Smooth muscle cell of trachea (primary cell): ENCODE data around the gene AIF1. TPM values are rescaled to one million over a fixed set of nuclear protein-coding genes. Genes with fewer than 3 reads are reported as not detected.

Experiments used
- total RNA-seq: library from RNA; depleted of rRNA; stranded (reverse); fragments of >200 nt; gene quantifications from 2 replicates; pipeline ENCODE4 v1.2.1, GENCODE V29; 2014

The AIF1 gene
- not detected in 2 replicates for total RNA-seq

GRCh38 chr6:31614684-31615578 is at the start of gene AIF1:
AIF1 (plus strand) TSS chr6:31615234; CDS start chr6:31615330, 96 bp downstream.

GRCh38 chr6:31572041-31572911 is 42.8 kb upstream of the AIF1 start, which contains the start of gene LTA:
LTA (plus strand) TSS chr6:31572289; CDS start chr6:31572743, 454 bp downstream.

GRCh38 chr6:31575335-31575901 is 39.6 kb upstream of the AIF1 start, which contains the start of gene TNF:
TNF (plus strand) TSS chr6:31575565; CDS start chr6:31575742, 177 bp downstream.

GRCh38 chr6:31582230-31582643 is 32.8 kb upstream of the AIF1 start, which contains the start of gene LTB:
LTB (minus strand) TSS chr6:31582424; CDS start chr6:31582417, 7 bp downstream.

GRCh38 chr6:31586008-31586407 is 29.0 kb upstream of the AIF1 start, which contains the start of gene LST1:
LST1 (plus strand) TSS chr6:31586277; CDS start chr6:31587300, 1,023 bp downstream.

GRCh38 chr6:31620586-31621319 is 5.7 kb downstream of the AIF1 start, which contains the start of gene PRRC2A:
PRRC2A (plus strand) TSS chr6:31620715; CDS start chr6:31622790, 2,075 bp downstream.

GRCh38 chr6:31655349-31656237 is 40.6 kb downstream of the AIF1 start, which contains the start of gene APOM:
APOM (plus strand) TSS chr6:31655894; CDS start chr6:31655967, 73 bp downstream.

GRCh38 chr6:31660381-31661261 is 45.6 kb downstream of the AIF1 start, which contains the start of gene C6orf47:
C6orf47 (minus strand) TSS chr6:31660778; CDS start chr6:31659947, 831 bp downstream.

GRCh38 chr6:31664790-31665500 is 49.9 kb downstream of the AIF1 start, which contains the start of gene GPANK1:
GPANK1 (minus strand) TSS chr6:31664997; CDS start chr6:31664478, 519 bp downstream.

GRCh38 chr6:31665501-31666336 is 50.7 kb downstream of the AIF1 start, which contains the start of gene CSNK2B:
CSNK2B (plus strand) TSS chr6:31666080; CDS start chr6:31666832, 752 bp downstream.

Other genes with a start within 250 kb of the AIF1 start
- gene MICA, start 211.6 kb upstream of the AIF1 start, total RNA-seq, result 34.9 and 37.7 TPM in 2 replicates
- 8.4 and 10.5 TPM in 2 replicates for gene MICB, start 117.1 kb upstream of the AIF1 start, total RNA-seq
- gene MCCD1, start 86.3 kb upstream of the AIF1 start, total RNA-seq, result not detected in 2 replicates
- gene DDX39B, start 73.2 kb upstream of the AIF1 start, total RNA-seq, result 332 and 492 TPM in 2 replicates
- gene ATP6V1G2, start 68.6 kb upstream of the AIF1 start, total RNA-seq, result 5.5 and 5.7 TPM in 2 replicates
- gene NFKBIL1, start 67.6 kb upstream of the AIF1 start, total RNA-seq, result 23.3 and 41.0 TPM in 2 replicates
- not detected in 2 replicates for gene LTA, start 42.9 kb upstream of the AIF1 start, total RNA-seq
- gene TNF, start 39.7 kb upstream of the AIF1 start, total RNA-seq, result not detected in 2 replicates
- not detected in 2 replicates for gene LTB, start 32.8 kb upstream of the AIF1 start, total RNA-seq
- not detected in 2 replicates for gene LST1, start 29.0 kb upstream of the AIF1 start, total RNA-seq
- gene NCR3, start 22.2 kb upstream of the AIF1 start, total RNA-seq, result not detected in 2 replicates
- gene PRRC2A, start 5.5 kb downstream of the AIF1 start, total RNA-seq, result 46.6 and 50.6 TPM in 2 replicates
- 171 and 206 TPM in 2 replicates for gene BAG6, start 37.4 kb downstream of the AIF1 start, total RNA-seq
- 1.0 and 1.3 TPM in 2 replicates for gene APOM, start 40.7 kb downstream of the AIF1 start, total RNA-seq
- 21.7 and 24.8 TPM in 2 replicates for gene C6orf47, start 45.5 kb downstream of the AIF1 start, total RNA-seq
- 13.2 and 20.9 TPM in 2 replicates for gene GPANK1, start 49.8 kb downstream of the AIF1 start, total RNA-seq
- gene CSNK2B, start 50.8 kb downstream of the AIF1 start, total RNA-seq, result 112 and 124 TPM in 2 replicates
- gene LY6G5B, start 54.7 kb downstream of the AIF1 start, total RNA-seq, result 3.2 and 3.8 TPM in 2 replicates
- gene LY6G5C, start 65.8 kb downstream of the AIF1 start, total RNA-seq, result 0.66 and 0.73 TPM in 2 replicates
- 47.6 and 58.2 TPM in 2 replicates for gene ABHD16A, start 88.1 kb downstream of the AIF1 start, total RNA-seq
- not detected in 2 replicates for gene LY6G6F, start 91.6 kb downstream of the AIF1 start, total RNA-seq
- not detected in 2 replicates for gene LY6G6D, start 100.1 kb downstream of the AIF1 start, total RNA-seq
- gene LY6G6C, start 106.5 kb downstream of the AIF1 start, total RNA-seq, result not detected in 2 replicates
- gene MPIG6B, start 108.1 kb downstream of the AIF1 start, total RNA-seq, result not detected in 2 replicates
- 93.8 and 161 TPM in 2 replicates for gene DDAH2, start 114.1 kb downstream of the AIF1 start, total RNA-seq
- 662 and 1,073 TPM in 2 replicates for gene CLIC1, start 121.3 kb downstream of the AIF1 start, total RNA-seq
- 5.8 and 15.9 TPM in 2 replicates for gene MSH5, start 124.8 kb downstream of the AIF1 start, total RNA-seq
- gene SAPCD1, start 147.4 kb downstream of the AIF1 start, total RNA-seq, result 1.3 and 1.9 TPM in 2 replicates
- gene VWA7, start 162.1 kb downstream of the AIF1 start, total RNA-seq, result 0.50 and 1.2 TPM in 2 replicates
- 60.0 and 75.2 TPM in 2 replicates for gene VARS1, start 180.5 kb downstream of the AIF1 start, total RNA-seq
- 19.4 and 39.1 TPM in 2 replicates for gene LSM2, start 191.7 kb downstream of the AIF1 start, total RNA-seq
- 1.5 TPM in 2 replicates for gene HSPA1L, start 200.0 kb downstream of the AIF1 start, total RNA-seq
- 98.0 and 168 TPM in 2 replicates for gene HSPA1A, start 200.3 kb downstream of the AIF1 start, total RNA-seq
- gene HSPA1B, start 212.5 kb downstream of the AIF1 start, total RNA-seq, result 140 and 202 TPM in 2 replicates
- gene NEU1, start 247.6 kb downstream of the AIF1 start, total RNA-seq, result 80.6 and 120 TPM in 2 replicates